Prostate gland (tissue), 2 donors: ENCODE results near the gene OTUB1.

Source experiments
- POLR2A ChIP-seq: fragments of 450-650 bp; IDR thresholded peaks from one replicate; pipeline ENCODE4 v1.6.1; 2016; ENCODE audit warnings: antibody characterized with exemption, mild to moderate bottlenecking
- POLR2AphosphoS5 ChIP-seq: sonication (generic); formaldehyde crosslinking; IDR thresholded peaks from one replicate; pipeline ENCODE4 v1.6.1; 2017; ENCODE audit warnings: antibody characterized with exemption
- TF ChIP-seq, protein P1 (sequence below), 4 experiments: fragments of 200-600 bp in 2 of 4; fragments of 450-650 bp in 2 of 4; sonication (generic) in 2 of 4; IDR thresholded peaks; 1 replicate in 3 of 4; 2 replicates in 1 of 4; pipeline ENCODE4 v1.5.1; 2016 to 2019; ENCODE audit warnings: antibody characterized with exemption in 4 of 4, mild to moderate bottlenecking in 2 of 4, moderate library complexity in 2 of 4

DNA sequence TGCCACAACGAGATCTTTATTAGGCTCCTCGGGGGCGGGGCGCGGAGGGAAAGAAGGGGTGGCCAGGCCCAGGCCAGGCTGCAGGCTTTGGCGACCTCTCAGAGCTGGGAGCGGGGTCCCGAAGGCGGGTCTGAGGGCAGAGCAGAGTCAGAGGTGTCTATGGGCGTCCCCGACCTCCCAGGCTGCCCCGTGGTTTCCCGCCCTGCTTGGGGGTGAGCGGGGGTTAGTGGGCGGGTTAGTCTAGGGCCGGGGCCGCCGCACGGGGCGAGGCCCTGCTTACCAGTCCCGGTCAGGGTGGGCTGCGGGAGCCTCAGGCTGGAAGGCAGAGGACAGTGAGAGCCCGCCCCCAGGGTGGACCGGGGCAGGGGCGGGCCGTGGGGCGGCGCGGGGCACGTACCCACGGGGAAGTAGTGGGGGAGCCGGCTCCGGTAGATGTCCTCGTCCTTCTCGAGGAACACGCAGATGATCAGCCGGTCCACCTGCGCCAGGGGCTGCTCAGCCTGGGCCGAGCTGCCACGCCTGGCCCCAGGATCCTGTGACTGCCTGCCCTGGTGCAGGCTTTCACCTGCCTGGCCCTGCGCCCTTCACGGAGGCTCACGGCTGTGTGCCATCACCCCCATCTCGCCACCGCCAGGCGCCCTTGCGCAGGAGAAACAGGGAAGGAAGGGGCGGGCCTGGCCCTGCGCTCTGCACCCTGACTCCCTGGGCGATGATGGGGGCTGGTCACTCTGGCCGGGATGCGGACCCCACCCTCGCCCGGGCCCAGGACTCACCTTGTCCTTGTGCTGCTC is 12.5 kb downstream of the OTUB1 start:
- TF ChIP-seq, protein P1, sequence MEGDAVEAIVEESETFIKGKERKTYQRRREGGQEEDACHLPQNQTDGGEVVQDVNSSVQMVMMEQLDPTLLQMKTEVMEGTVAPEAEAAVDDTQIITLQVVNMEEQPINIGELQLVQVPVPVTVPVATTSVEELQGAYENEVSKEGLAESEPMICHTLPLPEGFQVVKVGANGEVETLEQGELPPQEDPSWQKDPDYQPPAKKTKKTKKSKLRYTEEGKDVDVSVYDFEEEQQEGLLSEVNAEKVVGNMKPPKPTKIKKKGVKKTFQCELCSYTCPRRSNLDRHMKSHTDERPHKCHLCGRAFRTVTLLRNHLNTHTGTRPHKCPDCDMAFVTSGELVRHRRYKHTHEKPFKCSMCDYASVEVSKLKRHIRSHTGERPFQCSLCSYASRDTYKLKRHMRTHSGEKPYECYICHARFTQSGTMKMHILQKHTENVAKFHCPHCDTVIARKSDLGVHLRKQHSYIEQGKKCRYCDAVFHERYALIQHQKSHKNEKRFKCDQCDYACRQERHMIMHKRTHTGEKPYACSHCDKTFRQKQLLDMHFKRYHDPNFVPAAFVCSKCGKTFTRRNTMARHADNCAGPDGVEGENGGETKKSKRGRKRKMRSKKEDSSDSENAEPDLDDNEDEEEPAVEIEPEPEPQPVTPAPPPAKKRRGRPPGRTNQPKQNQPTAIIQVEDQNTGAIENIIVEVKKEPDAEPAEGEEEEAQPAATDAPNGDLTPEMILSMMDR (IDR thresholded peaks at IDR 0.05), result peak in 2 of 4 experiments; percentile 14 to 44
- TF ChIP-seq POLR2A (peak; percentile 27), POLR2AphosphoS5 (no peak)
